Measurements from ENCODE around the gene CTNND1. TPM values are rescaled to one million over a fixed set of nuclear protein-coding genes. Genes with fewer than 3 reads are reported as not detected.
A peak's percentile ranks its signal among the peaks of the same experiment; 100 is the strongest.

Gene CTNND1
- total RNA-seq, 1 donor, result 83.1 TPM

DNA sequence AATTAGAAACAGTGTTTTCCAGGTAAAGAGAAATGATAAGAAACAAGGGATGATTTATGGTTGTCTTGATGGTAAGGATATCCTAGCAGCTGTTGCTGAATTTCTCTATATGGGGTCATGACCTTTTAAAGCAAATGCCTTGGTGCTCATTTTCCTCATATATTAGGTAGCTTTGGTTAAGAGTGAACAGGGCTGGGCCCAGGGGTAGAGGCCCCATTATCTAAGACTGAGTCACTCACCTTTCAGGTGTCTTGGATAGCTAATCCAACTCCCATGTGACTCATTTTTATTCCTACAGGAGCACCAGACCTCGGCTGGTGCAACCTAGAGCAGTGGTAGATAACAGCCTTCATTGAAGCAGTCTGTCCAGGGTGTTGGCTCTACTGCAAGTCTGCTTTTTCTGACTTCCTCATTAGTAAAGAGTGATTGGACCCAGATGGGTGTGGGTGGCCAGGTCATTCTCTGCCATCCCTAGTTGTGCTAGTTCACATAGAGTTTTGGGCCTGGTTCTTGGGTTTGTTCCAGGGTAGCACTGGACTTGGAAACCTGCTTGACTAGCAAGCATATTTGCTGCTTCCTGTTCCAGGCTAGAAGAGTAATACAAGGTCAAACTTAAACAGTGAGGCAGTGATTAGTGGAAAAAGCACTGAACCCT is 37.4 kb downstream of the CTNND1 start:
- peak; percentile 89 for DNase-seq (ENCODE audit: low read depth)
- TF ChIP-seq, protein P1, sequence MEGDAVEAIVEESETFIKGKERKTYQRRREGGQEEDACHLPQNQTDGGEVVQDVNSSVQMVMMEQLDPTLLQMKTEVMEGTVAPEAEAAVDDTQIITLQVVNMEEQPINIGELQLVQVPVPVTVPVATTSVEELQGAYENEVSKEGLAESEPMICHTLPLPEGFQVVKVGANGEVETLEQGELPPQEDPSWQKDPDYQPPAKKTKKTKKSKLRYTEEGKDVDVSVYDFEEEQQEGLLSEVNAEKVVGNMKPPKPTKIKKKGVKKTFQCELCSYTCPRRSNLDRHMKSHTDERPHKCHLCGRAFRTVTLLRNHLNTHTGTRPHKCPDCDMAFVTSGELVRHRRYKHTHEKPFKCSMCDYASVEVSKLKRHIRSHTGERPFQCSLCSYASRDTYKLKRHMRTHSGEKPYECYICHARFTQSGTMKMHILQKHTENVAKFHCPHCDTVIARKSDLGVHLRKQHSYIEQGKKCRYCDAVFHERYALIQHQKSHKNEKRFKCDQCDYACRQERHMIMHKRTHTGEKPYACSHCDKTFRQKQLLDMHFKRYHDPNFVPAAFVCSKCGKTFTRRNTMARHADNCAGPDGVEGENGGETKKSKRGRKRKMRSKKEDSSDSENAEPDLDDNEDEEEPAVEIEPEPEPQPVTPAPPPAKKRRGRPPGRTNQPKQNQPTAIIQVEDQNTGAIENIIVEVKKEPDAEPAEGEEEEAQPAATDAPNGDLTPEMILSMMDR (IDR thresholded peaks at IDR 0.05; ENCODE audit: insufficient read depth, low read length), result no peak
- H3K4me3 ChIP-seq (ENCODE audit: low read depth, low read length), result no peak overlapping the region

DNA sequence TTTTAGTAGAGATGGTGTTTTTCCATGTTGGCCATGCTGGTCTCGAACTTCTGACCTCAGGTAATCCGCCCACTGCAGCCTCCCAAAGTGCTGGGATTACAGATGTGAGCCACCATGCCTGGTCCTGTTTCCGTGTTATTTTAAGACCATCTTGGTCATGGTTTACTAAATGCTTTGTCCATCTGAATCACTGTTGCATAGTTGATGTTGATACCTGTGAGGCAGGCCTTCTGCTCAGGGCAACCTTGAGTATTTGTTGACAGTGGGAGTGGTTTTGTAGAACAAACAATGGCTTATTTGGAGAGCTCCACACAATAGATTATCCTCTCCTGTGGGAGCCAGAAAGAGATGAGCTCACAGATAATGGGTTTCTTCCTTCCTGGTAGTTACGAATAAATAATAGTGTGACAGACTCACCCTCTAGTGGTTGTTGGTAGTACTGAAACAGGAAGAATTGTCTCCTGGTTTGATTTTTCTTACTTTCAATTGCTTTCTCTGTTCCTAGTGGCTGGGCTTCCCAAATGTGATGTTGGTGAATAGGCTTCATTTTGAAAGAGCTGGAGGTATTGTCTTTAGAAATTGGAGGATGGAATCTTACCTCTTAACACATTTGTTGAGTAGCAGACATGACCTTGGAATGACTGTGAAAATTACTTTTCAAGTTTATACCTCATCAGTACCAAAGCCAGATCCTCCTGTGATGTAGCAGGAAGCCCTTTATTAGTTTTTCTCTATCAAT is 39.0 kb downstream of the CTNND1 start:
- TF ChIP-seq, protein P1 (IDR thresholded peaks at IDR 0.05; ENCODE audit: insufficient read depth, low read length), result peak; percentile 82
- peak; percentile 81 for DNase-seq (ENCODE audit: low read depth)
- H3K4me3 ChIP-seq (ENCODE audit: low read depth, low read length), result no peak overlapping the region

DNA sequence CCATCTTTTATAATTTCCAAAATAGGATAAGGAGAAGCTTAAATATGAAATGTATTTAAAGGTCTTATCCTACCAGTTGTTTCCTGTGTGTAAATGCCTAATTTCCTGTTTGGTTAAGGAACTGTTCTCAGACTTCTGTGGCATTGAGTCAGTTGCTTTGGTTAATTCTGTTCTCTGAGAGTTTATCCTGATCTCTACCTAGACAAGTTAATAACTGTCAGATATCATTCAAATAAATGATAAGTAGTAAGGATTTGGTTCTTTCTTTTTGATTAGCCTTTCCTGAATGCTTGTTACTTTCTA is 39.5 kb downstream of the CTNND1 start:
- TF ChIP-seq, protein P1 (IDR thresholded peaks at IDR 0.05; ENCODE audit: insufficient read depth, low read length), result no peak
- no peak overlapping the region for H3K4me3 ChIP-seq (ENCODE audit: low read depth, low read length)
- DNase-seq (ENCODE audit: low read depth), result no peak

DNA sequence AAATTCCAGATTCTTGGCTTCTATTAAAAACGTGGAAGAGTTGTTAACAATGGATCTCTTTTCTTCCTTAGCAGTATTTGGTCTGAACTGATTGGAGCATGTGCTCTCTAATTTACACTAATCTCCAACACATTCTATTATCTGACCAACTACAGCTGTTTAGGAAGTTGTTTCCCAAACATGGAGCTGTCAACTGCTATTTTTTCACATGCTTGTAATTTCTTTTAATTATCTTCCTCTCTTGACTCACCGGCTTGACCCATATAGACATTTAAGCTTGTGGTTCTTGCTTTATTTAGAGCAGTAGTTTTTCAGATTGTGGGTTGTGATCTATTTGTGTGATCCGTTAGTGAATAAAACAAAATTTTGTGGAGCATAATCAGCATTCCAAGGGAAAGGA is 40.8 kb downstream of the CTNND1 start:
- DNase-seq (ENCODE audit: low read depth), result no peak
- no peak overlapping the region for H3K4me3 ChIP-seq (ENCODE audit: low read depth, low read length)
- TF ChIP-seq, protein P1 (IDR thresholded peaks at IDR 0.05; ENCODE audit: insufficient read depth, low read length), result no peak

DNA sequence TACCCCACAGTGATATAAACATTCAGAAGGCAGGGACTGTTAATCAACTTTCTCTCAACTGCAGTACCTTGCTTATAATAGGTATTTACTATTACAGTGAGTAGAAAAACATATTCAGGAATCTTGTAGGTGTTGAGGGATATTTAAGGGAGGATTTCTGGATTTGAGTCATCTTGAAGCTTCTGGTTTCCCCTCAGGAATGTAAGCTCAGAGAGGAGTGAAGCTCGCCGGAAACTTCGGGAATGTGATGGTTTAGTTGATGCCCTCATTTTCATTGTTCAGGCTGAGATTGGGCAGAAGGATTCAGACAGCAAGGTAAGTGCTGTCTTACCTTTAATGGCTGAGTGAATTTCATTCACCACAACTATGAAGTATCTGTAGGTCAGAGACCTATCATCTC is 42.9 kb downstream of the CTNND1 start:
- no peak overlapping the region for H3K4me3 ChIP-seq (ENCODE audit: low read depth, low read length)
- DNase-seq (ENCODE audit: low read depth), result no peak
- TF ChIP-seq, protein P1 (IDR thresholded peaks at IDR 0.05; ENCODE audit: insufficient read depth, low read length), result no peak

DNA sequence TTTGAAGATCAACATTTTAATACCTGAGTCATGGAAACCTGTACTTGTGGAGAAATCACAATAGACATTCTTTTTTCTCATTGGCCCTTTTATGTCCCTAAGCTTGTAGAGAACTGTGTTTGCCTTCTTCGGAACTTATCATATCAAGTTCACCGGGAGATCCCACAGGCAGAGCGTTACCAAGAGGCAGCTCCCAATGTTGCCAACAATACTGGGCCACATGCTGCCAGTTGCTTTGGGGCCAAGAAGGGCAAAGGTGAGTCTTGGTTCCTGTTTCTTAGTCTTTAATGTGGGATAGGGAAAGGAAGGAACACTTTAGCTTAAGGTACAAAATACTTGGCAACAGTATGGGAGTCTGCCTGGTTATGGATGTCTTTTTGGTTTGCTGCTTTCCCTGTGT is 44.2 kb downstream of the CTNND1 start:
- H3K4me3 ChIP-seq (ENCODE audit: low read depth, low read length), result no peak overlapping the region
- DNase-seq (ENCODE audit: low read depth), result no peak
- TF ChIP-seq, protein P1 (IDR thresholded peaks at IDR 0.05; ENCODE audit: insufficient read depth, low read length), result no peak

Measured in fibroblast of the aortic adventitia (primary cell).